Activated T-cell treated with anti-CD3 and anti-CD28 coated beads, Interleukin-2, amount 50 U/mL, for 1 hour (primary cell): Measurements from ENCODE around the gene E2F1.
A peak's percentile ranks its signal among the peaks of the same experiment; 100 is the strongest.

Source experiments
- DNase-seq: peaks from one replicate; pipeline ENCODE4 v3.0.0-alpha.2; 2020

Gene E2F1

GRCh38 chr20:33686100-33686983 lies at the start of gene E2F1:
E2F1 (minus strand) TSS chr20:33686385; CDS start chr20:33686264, 121 bp downstream.
- DNase-seq, result peak; percentile 95

GRCh38 chr20:33733654-33734576 lies 47.7 kb upstream of the E2F1 start:
- DNase-seq, result no peak

GRCh38 chr20:33732166-33732970 lies 46.2 kb upstream of the E2F1 start:
- DNase-seq, result no peak

GRCh38 chr20:33731693-33732165 lies 45.5 kb upstream of the E2F1 start, which contains the start of gene ZNF341:
ZNF341 (plus strand) TSS chr20:33731996; CDS start chr20:33732022, 26 bp downstream.
- peak; percentile 93 for DNase-seq

GRCh38 chr20:33730946-33731692 lies 44.9 kb upstream of the E2F1 start:
- DNase-seq, result no peak

GRCh38 chr20:33729101-33729500 lies 42.9 kb upstream of the E2F1 start:
- no peak for DNase-seq

- DNase-seq, result no peak
These were observed 42.3 kb upstream of the E2F1 start for GRCh38 chr20:33728463-33728862.

- no peak for DNase-seq
These were observed 41.6 kb upstream of the E2F1 start for GRCh38 chr20:33727806-33728205.

- no peak for DNase-seq
These were observed 40.9 kb upstream of the E2F1 start for GRCh38 chr20:33727115-33727479.

- no peak for DNase-seq
These were observed 39.6 kb upstream of the E2F1 start for GRCh38 chr20:33725607-33726264.

GRCh38 chr20:33724439-33725094 lies 38.4 kb upstream of the E2F1 start:
- no peak for DNase-seq

- no peak for DNase-seq
These were observed 35.4 kb upstream of the E2F1 start for GRCh38 chr20:33721391-33722140.

- DNase-seq, result peak; percentile 80
These were observed 34.0 kb upstream of the E2F1 start, which contains the start of gene PXMP4 for GRCh38 chr20:33719989-33720709. PXMP4 (minus strand) TSS chr20:33720310; CDS start chr20:33720207, 103 bp downstream.

GRCh38 chr20:33719277-33719988 lies 33.2 kb upstream of the E2F1 start:
- no peak for DNase-seq

- DNase-seq, result no peak
These were observed 30.3 kb upstream of the E2F1 start for GRCh38 chr20:33716498-33716897.

GRCh38 chr20:33713865-33714367 lies 27.7 kb upstream of the E2F1 start:
- DNase-seq, result no peak

- no peak for DNase-seq
These were observed 25.2 kb upstream of the E2F1 start for GRCh38 chr20:33711446-33711738.

GRCh38 chr20:33710681-33711445 lies 24.7 kb upstream of the E2F1 start:
- no peak for DNase-seq
